HG03045 (cell line): ENCODE data around the gene BOK.
"Not testable (repeated sequence)": the region's sequence is repeated elsewhere in the genome, so short reads cannot be mapped to it uniquely, and the experiment has no call there.

Experiments
- ATAC-seq: cut with Tn5 transposase; IDR thresholded peaks from one replicate; pipeline ENCODE4 v1.9.1; 2021; ENCODE audit warnings: mild to moderate bottlenecking, moderate library complexity; ENCODE audit not compliant: unreplicated experiment

The BOK gene

GRCh38 chr2:241571821-241572620 lies 13.5 kb downstream of the BOK start:
- ATAC-seq, result no peak

GRCh38 chr2:241572915-241573651 lies 14.5 kb downstream of the BOK start:
- ATAC-seq, result not testable (repeated sequence)

GRCh38 chr2:241573741-241574140 lies 15.2 kb downstream of the BOK start:
- no peak for ATAC-seq

GRCh38 chr2:241574911-241575623 lies 16.5 kb downstream of the BOK start:
- ATAC-seq, result no peak

- no peak for ATAC-seq
Measured at GRCh38 chr2:241575624-241576292, 17.2 kb downstream of the BOK start.

GRCh38 chr2:241576293-241576654 lies 17.7 kb downstream of the BOK start:
- no peak for ATAC-seq

- no peak for ATAC-seq
Measured at GRCh38 chr2:241577413-241578122, 19.0 kb downstream of the BOK start.

GRCh38 chr2:241579281-241579680 lies 20.7 kb downstream of the BOK start:
- no peak for ATAC-seq

GRCh38 chr2:241582328-241582727 lies 23.8 kb downstream of the BOK start:
- ATAC-seq, result no peak

GRCh38 chr2:241582806-241583205 lies 24.3 kb downstream of the BOK start:
- no peak for ATAC-seq

GRCh38 chr2:241584436-241584835 lies 25.9 kb downstream of the BOK start:
- no peak for ATAC-seq

- ATAC-seq, result no peak
Measured at GRCh38 chr2:241586564-241587264, 28.2 kb downstream of the BOK start.

GRCh38 chr2:241589863-241590262 lies 31.3 kb downstream of the BOK start:
- not testable (repeated sequence) for ATAC-seq

- ATAC-seq, result not testable (repeated sequence)
Measured at GRCh38 chr2:241590496-241591455, 32.2 kb downstream of the BOK start.

- ATAC-seq, result no peak
Measured at GRCh38 chr2:241592126-241592845, 33.7 kb downstream of the BOK start.

- no peak for ATAC-seq
Measured at GRCh38 chr2:241593271-241593670, 34.7 kb downstream of the BOK start.

GRCh38 chr2:241595600-241596140 lies 37.1 kb downstream of the BOK start:
- ATAC-seq, result no peak

GRCh38 chr2:241597561-241597960 lies 39.0 kb downstream of the BOK start:
- ATAC-seq, result no peak
